ENCODE data around the gene DEFB131A. TPM values are rescaled to one million over a fixed set of nuclear protein-coding genes. Genes with fewer than 3 reads are reported as not detected.
"Not testable (repeated sequence)": the region's sequence is repeated elsewhere in the genome, so short reads cannot be mapped to it uniquely, and the experiment has no call there.

DEFB131A gene
- total RNA-seq, 4 donors from 2014 or later = not detected

DNA sequence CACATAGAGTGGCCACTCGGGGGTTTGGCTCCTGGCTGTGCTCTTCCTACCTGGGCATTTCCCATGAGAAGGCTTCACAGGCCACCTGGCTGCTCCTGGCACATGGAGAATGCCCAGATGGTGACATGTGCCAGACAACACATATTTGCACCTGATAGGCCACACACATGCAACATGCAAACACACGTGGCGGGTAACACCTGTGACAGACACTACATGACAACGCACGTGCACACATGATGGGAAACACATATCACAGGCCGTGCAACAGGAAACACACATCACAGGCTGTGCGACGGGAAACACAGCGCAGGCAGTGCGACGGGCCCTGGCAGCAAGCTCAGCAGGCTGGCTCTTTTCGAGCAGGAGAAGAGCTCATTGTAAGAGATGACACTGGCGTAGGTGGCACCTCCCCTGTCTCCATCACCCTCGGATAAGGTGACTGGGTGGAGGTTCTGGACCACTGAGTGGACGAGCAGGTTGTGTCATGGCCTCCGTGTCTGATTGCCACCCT lies 55.8 kb downstream of the DEFB131A start:
- not testable (repeated sequence) for H3K4me3 ChIP-seq; H3K27ac ChIP-seq; DNase-seq (ENCODE audit: low spot score in 2 of 2); H3K36me3 ChIP-seq; H3K9me3 ChIP-seq; H3K4me1 ChIP-seq
- H3K27me3 ChIP-seq = peaks cover 11% of the 10 kb centered on the region
- 92% methylated on average over 10 of the region's 16 CpGs for WGBS

Other genes with a start within 250 kb of the DEFB131A start
- gene USP17L10, start 233.8 kb upstream of the DEFB131A start, total RNA-seq = not detected
- not detected for gene USP17L11, start 229.0 kb upstream of the DEFB131A start, total RNA-seq
- not detected for gene USP17L12, start 224.3 kb upstream of the DEFB131A start, total RNA-seq
- not detected for gene USP17L13, start 219.5 kb upstream of the DEFB131A start, total RNA-seq
- not detected for gene USP17L15, start 210.0 kb upstream of the DEFB131A start, total RNA-seq
- gene USP17L17, start 200.5 kb upstream of the DEFB131A start, total RNA-seq = not detected
- gene USP17L18, start 195.8 kb upstream of the DEFB131A start, total RNA-seq = not detected
- gene USP17L19, start 191.0 kb upstream of the DEFB131A start, total RNA-seq = not detected
- gene USP17L20, start 186.3 kb upstream of the DEFB131A start, total RNA-seq = not detected
- gene USP17L21, start 181.5 kb upstream of the DEFB131A start, total RNA-seq = not detected
- gene USP17L22, start 176.8 kb upstream of the DEFB131A start, total RNA-seq = not detected
- not detected for gene USP17L24, start 119.2 kb upstream of the DEFB131A start, total RNA-seq
- not detected for gene USP17L25, start 114.5 kb upstream of the DEFB131A start, total RNA-seq
- not detected for gene USP17L26, start 109.8 kb upstream of the DEFB131A start, total RNA-seq
- not detected for gene USP17L5, start 105.0 kb upstream of the DEFB131A start, total RNA-seq
- gene USP17L27, start 100.3 kb upstream of the DEFB131A start, total RNA-seq = not detected
- gene USP17L28, start 95.5 kb upstream of the DEFB131A start, total RNA-seq = not detected
- not detected for gene USP17L29, start 90.8 kb upstream of the DEFB131A start, total RNA-seq
- gene USP17L30, start 81.3 kb upstream of the DEFB131A start, total RNA-seq = not detected

Measured in suprapubic skin (tissue), 4 donors.